Right atrium auricular region (tissue), 2 donors: ENCODE results near the gene CEP170B. TPM values are rescaled to one million over a fixed set of nuclear protein-coding genes. Genes with fewer than 3 reads are reported as not detected.

ENCODE experiments used
- DNase-seq: peaks from one replicate; pipeline ENCODE4 v3.0.0-alpha.2; 2019; ENCODE audit warnings: low spot score
- H3K27ac ChIP-seq, 2 donors: fragments of 200-600 bp; sonication (generic); 1 replicate in 1 of 2; 2 replicates in 1 of 2; pipeline ENCODE4 v1.5.1; 2016 to 2019
- H3K27me3 ChIP-seq, 2 donors: fragments of 200-600 bp; sonication (generic); one replicate each; pipeline versions ENCODE4 v1.5.1 to v1.6.0; 2017 to 2019
- H3K36me3 ChIP-seq: fragments of 200-600 bp; sonication (generic); one replicate; pipeline ENCODE4 v1.5.1; 2016
- H3K4me1 ChIP-seq, 2 donors: fragments of 200-600 bp; sonication (generic); one replicate each; pipeline versions ENCODE4 v1.5.1 to v1.6.0; 2017 to 2019
- H3K4me3 ChIP-seq, 2 donors: fragments of 200-600 bp; sonication (generic); 1 replicate in 1 of 2; 2 replicates in 1 of 2; pipeline ENCODE4 v1.5.1; 2017 to 2019; ENCODE audit warnings: mild to moderate bottlenecking in 1 of 2, moderate library complexity in 1 of 2
- H3K9me3 ChIP-seq, 2 donors: fragments of 200-600 bp; sonication (generic); one replicate each; pipeline ENCODE4 v1.5.1; 2019
- total RNA-seq, 2 donors: library from RNA; depleted of rRNA; stranded (reverse); fragments of >200 nt; gene quantifications; one replicate each; pipeline ENCODE4 v1.1.0, GENCODE V29; 2016
- TF ChIP-seq, protein P1 (sequence below), 2 donors: fragments of 200-600 bp; sonication (generic); IDR thresholded peaks; one replicate each; pipeline ENCODE4 v1.5.1; 2019; ENCODE audit warnings: antibody characterized with exemption in 2 of 2

Gene CEP170B
- total RNA-seq, 2 donors from 2014 or later = 7.9 to 15.1 TPM

GRCh38 chr14:104878582-104878981 is 13.5 kb downstream of the CEP170B start:
- Histone ChIP-seq H3K4me3 (no peak overlapping the region), H3K4me1 (no peaks in the 10 kb centered on the region), H3K27ac (no peak overlapping the region), H3K9me3 (no peaks in the 10 kb centered on the region), H3K27me3 (no peaks in the 10 kb centered on the region), H3K36me3 (peaks cover 12% of the 10 kb centered on the region)
- TF ChIP-seq, protein P1, sequence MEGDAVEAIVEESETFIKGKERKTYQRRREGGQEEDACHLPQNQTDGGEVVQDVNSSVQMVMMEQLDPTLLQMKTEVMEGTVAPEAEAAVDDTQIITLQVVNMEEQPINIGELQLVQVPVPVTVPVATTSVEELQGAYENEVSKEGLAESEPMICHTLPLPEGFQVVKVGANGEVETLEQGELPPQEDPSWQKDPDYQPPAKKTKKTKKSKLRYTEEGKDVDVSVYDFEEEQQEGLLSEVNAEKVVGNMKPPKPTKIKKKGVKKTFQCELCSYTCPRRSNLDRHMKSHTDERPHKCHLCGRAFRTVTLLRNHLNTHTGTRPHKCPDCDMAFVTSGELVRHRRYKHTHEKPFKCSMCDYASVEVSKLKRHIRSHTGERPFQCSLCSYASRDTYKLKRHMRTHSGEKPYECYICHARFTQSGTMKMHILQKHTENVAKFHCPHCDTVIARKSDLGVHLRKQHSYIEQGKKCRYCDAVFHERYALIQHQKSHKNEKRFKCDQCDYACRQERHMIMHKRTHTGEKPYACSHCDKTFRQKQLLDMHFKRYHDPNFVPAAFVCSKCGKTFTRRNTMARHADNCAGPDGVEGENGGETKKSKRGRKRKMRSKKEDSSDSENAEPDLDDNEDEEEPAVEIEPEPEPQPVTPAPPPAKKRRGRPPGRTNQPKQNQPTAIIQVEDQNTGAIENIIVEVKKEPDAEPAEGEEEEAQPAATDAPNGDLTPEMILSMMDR (IDR thresholded peaks at IDR 0.05) = no peak
- no peak for DNase-seq

GRCh38 chr14:104879201-104879982 is 14.3 kb downstream of the CEP170B start:
- H3K4me3 ChIP-seq = no peak overlapping the region
- TF ChIP-seq, protein P1 (IDR thresholded peaks at IDR 0.05) = no peak
- no peak overlapping the region for H3K27ac ChIP-seq
- DNase-seq = no peak
- H3K4me1 ChIP-seq = no peaks in the 10 kb centered on the region
- H3K9me3 ChIP-seq = no peaks in the 10 kb centered on the region
- peaks cover 20% of the 10 kb centered on the region for H3K36me3 ChIP-seq
- H3K27me3 ChIP-seq = no peaks in the 10 kb centered on the region

GRCh38 chr14:104879983-104880565 is 15.0 kb downstream of the CEP170B start:
- H3K36me3 ChIP-seq = peaks cover 20% of the 10 kb centered on the region
- TF ChIP-seq, protein P1 (IDR thresholded peaks at IDR 0.05) = no peak
- H3K4me1 ChIP-seq = no peaks in the 10 kb centered on the region
- no peaks in the 10 kb centered on the region for H3K27me3 ChIP-seq
- H3K27ac ChIP-seq = no peak overlapping the region
- H3K9me3 ChIP-seq = no peaks in the 10 kb centered on the region
- no peak for DNase-seq
- no peak overlapping the region for H3K4me3 ChIP-seq

- peaks cover 20% of the 10 kb centered on the region for H3K36me3 ChIP-seq
- DNase-seq = no peak
Measured at GRCh38 chr14:104880584-104881210, 15.6 kb downstream of the CEP170B start.

DNA sequence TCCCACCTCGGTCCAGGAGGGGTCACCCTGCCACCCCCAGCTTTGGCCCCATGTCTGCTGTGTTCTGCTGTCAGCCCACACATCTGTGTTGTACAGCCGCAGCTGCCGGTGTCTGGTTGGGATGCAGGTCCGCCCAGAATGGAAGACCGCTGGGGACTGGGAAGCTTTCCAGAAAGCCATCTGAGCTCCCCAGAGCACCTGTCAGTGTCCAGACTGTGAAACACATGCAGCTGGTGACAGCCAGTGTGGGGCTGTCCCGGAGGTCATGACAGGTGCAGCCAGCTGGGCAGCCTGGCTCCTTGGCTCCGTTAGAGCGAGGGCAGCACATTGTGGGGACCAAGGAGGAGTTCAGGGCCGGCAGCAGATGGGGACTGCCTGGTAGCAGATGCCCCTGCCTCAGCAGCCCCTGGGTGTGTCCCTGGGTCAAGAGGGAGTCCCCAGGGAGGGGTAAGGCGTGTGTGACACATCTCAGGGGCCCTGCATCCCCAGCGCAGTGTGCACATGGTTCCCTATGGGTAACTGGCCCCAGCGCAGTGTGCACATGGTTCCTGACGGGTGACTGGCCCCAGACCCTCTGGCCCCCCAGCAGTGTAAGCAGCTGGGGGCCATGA is 16.4 kb downstream of the CEP170B start:
- no peak for DNase-seq

More at GRCh38 chr14:104880584-104881210, 15.6 kb downstream of the CEP170B start:
- H3K27me3 ChIP-seq = no peaks in the 10 kb centered on the region
- H3K4me3 ChIP-seq = no peak overlapping the region
- H3K4me1 ChIP-seq = no peaks in the 10 kb centered on the region
- no peaks in the 10 kb centered on the region for H3K9me3 ChIP-seq
- no peak overlapping the region for H3K27ac ChIP-seq
- TF ChIP-seq, protein P1 (IDR thresholded peaks at IDR 0.05) = no peak

More for the DNA sequence above, 16.4 kb downstream of the CEP170B start:
- Histone ChIP-seq H3K4me1 (no peaks in the 10 kb centered on the region), H3K27me3 (no peaks in the 10 kb centered on the region), H3K36me3 (peaks cover 26% of the 10 kb centered on the region), H3K9me3 (no peaks in the 10 kb centered on the region), H3K27ac (no peak overlapping the region), H3K4me3 (no peak overlapping the region)
- TF ChIP-seq, protein P1 (IDR thresholded peaks at IDR 0.05) = no peak
